Glomerular endothelial cell (primary cell): ENCODE measurements around the gene HASPIN. TPM values are rescaled to one million over a fixed set of nuclear protein-coding genes. Genes with fewer than 3 reads are reported as not detected.

Source experiments
- DNase-seq: peaks from one replicate; pipeline ENCODE4 v3.0.0-alpha.2; 2011; ENCODE audit warnings: low read depth, low spot score; ENCODE audit errors: extremely low read depth
- total RNA-seq: library from RNA; depleted of rRNA; stranded (reverse); fragments of >200 nt; gene quantifications from 2 replicates; pipeline ENCODE4 v1.2.3, GENCODE V29; 2015

Gene HASPIN
- total RNA-seq, 1 donor from 2014 or later: 6.3 TPM

- DNase-seq: no peak
These were observed 39.4 kb downstream of the HASPIN start for GRCh38 chr17:3762922-3763776.

GRCh38 chr17:3763777-3764170, 40.1 kb downstream of the HASPIN start:
- no peak for DNase-seq

DNA sequence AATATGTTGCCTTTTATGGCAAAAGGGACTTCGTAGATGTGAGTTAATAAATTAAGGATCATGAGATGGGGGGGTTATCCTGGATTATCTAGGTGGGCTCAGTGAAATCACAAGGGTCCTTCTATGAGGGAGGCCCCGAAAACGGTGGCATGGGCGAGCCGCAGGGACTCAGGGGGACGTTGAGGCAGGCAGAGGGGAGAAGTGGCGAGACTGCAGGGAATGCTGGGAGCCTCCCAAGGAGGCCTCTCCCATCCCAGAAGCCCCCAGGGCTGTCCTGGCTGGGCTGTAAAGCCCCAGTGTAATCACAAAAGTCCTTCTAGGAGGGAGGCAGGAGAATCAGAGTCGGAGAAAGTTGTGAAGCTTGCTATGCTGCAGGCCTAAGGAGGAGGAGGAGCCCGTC, 42.3 kb downstream of the HASPIN start:
- DNase-seq: no peak

DNA sequence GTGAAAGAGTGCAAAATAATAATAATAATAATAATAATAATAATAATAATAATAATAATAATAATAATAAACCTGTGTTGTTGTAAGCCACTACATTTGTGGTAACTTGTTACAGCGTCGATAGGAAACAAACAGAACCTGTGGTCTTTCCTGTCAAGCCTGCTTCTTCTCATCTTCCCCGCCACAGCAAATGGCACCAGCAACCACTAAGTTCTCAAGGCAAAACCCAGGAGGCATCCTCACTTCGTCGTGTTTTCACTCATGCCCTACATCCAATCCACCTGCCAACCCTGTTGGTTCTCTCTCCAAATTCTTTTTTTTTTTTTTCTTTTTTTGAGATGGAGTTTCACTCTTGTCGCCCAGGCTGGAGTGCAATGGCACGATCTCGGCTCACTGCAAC, 43.1 kb downstream of the HASPIN start:
- DNase-seq: no peak

DNA sequence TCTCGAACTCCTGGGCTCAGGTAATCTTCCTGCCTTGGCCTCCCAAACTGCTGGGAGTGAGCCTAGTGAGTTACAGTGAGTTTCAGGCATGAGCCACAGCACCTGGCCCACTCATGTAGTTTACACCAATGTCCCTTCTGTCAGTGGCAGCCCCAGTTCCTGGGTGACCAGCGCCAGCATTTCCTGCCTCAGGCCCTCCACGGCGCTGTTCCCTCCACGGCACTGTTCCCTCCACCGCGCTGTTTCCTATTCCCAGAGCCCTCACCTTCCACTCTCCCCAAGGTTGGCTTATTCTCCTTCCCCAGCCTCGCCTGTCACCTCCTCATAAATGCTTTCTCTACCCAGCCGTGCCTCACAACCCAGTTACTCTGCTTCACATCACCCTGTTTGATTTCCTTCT, 44.6 kb downstream of the HASPIN start:
- DNase-seq: no peak

DNA sequence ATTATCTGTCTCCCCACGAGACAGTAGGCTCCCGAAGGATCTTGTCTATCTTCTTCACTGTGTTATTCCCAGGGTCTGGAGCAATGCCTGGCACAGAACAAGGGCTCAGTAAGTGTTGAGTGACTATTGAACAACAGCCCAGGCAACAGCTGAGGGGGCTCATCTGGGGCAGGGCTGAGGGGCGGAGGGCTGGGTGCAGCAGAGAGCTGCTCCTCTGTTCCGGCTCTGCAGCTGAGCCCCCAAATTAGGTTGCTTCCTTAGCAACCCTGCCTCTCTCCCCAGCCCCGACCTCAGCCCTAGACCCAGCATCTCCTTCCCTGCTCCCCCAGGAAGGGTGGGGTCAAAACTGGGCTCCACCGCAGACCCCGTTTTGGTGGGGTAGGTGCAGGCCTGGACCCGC, 45.1 kb downstream of the HASPIN start:
- no peak for DNase-seq

GRCh38 chr17:3770466-3770865, 46.8 kb downstream of the HASPIN start:
- DNase-seq: no peak

- DNase-seq: no peak
These were observed 47.4 kb downstream of the HASPIN start for GRCh38 chr17:3771140-3771539.

DNA sequence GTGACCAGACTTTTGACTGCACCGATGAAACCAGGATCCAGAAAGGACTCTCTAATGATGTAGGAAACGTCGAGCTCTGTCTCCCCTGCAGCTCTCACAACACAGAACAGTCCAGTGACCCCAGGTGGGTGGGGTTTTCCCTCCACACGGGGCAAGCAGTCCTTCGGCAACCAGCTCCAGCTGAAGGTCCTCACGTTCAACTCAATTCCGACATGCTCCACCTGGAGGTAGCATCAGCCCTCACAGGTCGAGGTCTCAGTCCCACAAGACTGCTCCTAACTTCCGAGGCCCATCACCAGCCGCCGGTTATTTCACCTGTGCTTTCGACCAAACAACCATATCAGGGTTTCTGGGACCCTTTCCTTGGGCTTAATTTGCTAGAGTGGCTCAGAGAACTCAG, 49.1 kb downstream of the HASPIN start:
- no peak for DNase-seq

- no peak for DNase-seq
These were observed 49.8 kb downstream of the HASPIN start for GRCh38 chr17:3773511-3773910.

DNA sequence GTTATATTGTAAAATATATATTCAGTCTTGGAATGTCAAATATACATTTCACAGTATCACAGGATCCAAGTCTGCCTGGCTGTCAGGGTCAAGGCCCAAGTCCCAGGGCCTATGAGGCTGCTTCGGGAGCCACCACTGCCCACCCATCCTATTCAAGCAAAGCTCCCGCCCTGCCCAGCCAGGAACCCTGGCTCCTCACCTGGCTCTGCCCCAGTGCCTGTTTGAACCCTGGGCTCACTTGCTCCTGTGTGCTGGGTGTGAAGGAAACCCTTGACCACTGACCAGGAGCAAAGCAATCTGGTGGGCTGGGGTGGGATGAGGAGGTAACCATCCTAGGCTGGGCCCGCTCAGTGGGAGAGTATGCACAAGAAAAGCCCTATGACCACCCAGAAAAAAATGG, 50.3 kb downstream of the HASPIN start:
- DNase-seq: no peak

Other genes starting within 250 kb of the HASPIN start
- not detected in 2 replicates for gene ASPA, start 247.9 kb upstream of the HASPIN start, total RNA-seq
- 0.06 TPM in 1 of 2 replicates, not detected in the other for gene TRPV3, start 166.1 kb upstream of the HASPIN start, total RNA-seq
- gene TRPV1, start 114.5 kb upstream of the HASPIN start, total RNA-seq: 1.2 and 2.2 TPM in 2 replicates
- gene SHPK, start 87.7 kb upstream of the HASPIN start, total RNA-seq: 14.5 and 15.0 TPM in 2 replicates
- gene CTNS, start 87.1 kb upstream of the HASPIN start, total RNA-seq: 25.7 and 29.9 TPM in 2 replicates
- gene TAX1BP3, start 55.3 kb upstream of the HASPIN start, total RNA-seq: 358 and 402 TPM in 2 replicates
- gene EMC6, start 55.1 kb upstream of the HASPIN start, total RNA-seq: 17.5 and 24.1 TPM in 2 replicates
- gene P2RX5, start 27.7 kb upstream of the HASPIN start, total RNA-seq: 1.2 and 2.9 TPM in 2 replicates
- gene ITGAE, start 77.3 kb downstream of the HASPIN start, total RNA-seq: 10.5 and 13.3 TPM in 2 replicates
- 23.2 and 25.3 TPM in 2 replicates for gene NCBP3, start 122.3 kb downstream of the HASPIN start, total RNA-seq
- gene CAMKK1, start 169.2 kb downstream of the HASPIN start, total RNA-seq: 3.7 and 3.9 TPM in 2 replicates
- not detected in 2 replicates for gene P2RX1, start 192.6 kb downstream of the HASPIN start, total RNA-seq
- gene ATP2A3, start 240.5 kb downstream of the HASPIN start, total RNA-seq: 0.53 TPM in 2 replicates